ENCODE measurements around the gene CKAP2L.
A peak's percentile ranks its signal among the peaks of the same experiment; 100 is the strongest.

The CKAP2L gene

DNA sequence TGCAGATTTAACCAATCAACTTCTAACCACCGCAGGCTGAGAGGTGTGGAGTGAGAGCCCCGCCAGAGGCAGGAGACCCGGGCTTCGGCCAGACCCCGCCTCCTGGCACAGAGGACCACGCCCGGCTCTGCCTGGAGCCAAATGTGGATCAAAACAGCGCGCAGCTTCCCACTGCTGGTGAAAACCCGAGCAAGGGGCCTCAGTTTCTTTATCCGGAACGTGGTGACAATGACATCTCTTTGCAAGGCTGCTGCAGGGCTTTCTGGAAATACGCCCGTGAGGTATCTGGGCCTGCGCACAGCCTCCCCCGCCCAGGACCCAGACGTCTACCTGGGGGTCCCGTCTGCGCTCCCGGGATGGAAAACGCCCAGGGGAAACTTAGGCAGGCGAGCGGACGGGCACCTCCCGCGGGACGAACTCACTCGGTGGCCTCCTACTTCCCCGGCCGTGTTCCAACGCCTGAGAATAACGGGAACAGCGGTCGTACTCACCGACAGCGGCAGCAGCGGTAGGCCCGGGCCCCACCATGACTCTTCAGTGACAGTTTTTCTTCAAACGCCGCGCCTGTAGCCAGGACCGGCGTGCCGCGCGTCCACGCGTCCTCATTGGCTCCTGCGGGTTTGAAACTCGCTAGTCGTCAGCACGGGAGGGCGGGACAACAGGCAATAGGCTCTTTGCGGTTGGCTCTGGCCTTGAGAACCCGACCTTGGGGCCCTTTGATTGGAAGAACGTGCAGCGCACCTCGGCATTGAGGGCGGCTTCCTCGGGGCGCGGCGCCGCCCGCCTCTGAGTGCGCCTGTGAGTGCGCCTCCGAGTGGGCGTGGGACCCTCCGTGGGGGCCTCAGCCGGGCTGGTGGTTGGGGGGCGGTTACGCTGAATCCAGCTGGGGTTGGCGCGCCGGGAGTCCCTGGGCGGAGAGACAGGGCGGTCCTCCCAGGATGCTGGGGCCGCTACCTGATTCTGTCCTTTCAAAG, at the start of gene CKAP2L:
Gene CKAP2L, minus strand, starts transcription at position 539 of the 974 bp plus-strand sequence. Its CDS starts 11 bp downstream, at position 528.
- FAIRE-seq: peak; percentile 91

DNA sequence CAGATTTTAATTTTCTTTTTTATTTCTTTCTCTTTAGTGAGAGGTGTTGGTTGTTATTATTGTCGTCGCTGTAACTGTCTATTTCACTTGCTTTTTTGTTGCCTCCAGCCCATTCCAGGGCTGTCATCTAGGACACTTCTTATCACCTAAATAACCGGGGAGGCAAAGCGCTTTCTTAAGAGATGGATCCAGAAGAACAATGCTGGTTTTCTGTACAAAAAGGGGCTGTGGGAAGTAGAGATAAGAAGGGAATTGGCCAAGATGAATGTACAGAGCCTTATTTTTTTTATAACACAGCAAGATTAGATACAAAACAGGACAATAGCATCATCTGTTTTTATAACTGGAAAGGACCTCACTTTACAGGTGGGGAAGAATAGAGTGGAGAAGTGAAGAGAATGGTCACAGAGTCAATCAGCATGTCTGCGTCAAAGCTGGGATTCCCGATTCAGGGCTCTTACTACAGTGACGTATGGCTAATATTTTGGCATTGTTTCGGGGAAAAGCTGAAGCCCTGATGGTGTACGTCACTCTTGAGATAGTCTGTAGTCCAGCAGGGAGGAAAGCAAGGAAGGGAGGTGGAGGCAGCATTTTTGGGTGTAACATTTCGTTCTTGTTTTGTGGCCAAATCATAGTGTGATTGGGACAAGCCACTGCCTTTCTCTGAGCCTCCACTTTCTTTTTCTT, 49.0 kb upstream of the CKAP2L start:
- FAIRE-seq: no peak

DNA sequence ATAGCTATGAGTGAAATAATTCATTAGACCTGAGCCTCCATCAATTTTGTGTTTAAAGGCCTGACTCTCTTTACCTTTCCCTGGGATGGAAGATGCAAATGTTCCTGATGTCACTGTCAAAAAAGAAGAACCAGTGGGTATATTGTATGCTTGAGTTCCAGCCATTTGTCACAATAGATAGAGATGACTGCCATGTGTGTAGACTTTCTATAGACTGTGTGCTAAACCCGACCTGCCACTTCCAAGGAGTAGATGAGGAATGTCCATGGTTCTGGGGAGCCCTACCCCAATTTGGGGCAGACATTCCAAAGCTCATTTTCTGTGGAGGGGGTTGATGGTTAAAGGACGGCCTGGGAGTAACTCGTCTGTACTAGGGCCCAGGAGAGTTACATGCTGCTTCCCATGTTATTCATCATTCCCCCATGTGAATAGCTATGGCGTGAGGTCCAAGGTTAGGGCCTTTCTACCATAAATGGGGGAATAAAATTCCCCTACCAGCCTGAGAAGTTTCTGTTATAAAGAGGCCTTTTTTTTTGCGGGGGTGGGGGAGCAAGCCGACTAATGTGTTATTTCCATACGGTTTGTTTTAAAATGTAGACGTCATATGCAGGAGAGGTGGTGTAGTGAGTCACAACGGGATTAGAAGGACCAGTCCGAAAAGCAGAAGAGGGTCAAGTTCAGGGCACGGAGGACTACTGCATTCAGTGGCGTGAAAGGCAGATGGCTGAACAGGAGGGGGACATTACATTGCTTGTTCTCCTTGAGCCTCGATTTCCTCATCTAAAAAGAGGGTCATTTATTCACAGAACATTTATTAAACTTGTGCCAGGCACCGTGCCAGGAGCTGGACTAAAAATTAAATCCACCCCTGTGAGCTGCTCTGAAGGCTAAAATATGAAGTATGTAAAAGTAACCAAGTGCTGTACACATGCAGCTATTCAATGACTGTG, 48.2 kb upstream of the CKAP2L start:
- FAIRE-seq: no peak

DNA sequence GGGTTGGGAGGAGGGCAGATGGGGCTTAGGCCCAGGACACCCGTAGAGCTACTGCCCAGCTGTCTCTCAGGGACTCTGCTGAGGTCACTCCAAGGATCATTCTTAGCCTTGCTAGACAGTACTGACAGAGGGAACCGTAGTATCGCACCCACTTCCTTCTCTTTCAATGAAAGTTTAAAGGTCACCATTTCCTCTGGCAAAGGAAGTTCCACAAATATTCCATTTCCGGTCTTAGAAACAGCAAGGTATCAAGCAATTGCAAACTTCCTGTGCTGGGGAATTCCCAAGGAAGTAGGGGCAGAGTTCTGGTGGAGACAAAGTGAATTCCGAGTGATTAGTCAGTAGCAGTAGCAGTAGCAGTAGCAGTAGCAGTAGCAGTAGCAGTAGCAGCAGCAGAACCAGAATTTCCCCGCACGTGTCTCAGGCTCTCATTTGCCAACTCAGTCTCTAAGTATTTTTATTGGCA, 47.5 kb upstream of the CKAP2L start:
- no peak for FAIRE-seq

DNA sequence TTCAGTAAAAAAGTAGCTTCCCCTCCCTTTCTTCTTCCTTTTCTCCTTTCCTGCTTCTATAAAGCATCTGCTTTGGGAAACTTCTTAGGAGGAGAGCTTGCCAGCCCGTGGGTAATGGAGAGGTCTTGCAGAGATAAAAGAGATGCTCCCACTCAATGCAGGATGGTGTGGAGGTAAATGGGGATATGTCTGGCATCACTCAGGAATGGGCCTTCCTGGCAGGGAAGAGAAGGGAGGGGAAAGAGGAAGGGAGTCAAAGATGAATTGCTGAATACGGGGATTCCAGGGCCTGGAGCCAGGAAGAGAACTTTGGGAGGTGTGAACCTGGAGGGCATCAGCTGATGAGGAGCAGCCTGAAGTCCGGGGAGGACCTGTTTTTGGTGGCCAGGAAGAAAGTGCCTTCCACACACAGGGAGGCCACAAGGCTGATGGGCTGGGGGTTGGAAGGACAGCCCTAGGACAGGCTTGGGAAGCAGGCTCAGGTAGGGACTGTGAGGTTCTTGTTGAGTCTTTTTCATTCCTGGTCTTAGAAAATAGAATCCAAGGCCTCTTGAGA, 46.9 kb upstream of the CKAP2L start:
- no peak for FAIRE-seq

GRCh38 chr2:112809112-112809511, 44.7 kb upstream of the CKAP2L start:
- FAIRE-seq: no peak

DNA sequence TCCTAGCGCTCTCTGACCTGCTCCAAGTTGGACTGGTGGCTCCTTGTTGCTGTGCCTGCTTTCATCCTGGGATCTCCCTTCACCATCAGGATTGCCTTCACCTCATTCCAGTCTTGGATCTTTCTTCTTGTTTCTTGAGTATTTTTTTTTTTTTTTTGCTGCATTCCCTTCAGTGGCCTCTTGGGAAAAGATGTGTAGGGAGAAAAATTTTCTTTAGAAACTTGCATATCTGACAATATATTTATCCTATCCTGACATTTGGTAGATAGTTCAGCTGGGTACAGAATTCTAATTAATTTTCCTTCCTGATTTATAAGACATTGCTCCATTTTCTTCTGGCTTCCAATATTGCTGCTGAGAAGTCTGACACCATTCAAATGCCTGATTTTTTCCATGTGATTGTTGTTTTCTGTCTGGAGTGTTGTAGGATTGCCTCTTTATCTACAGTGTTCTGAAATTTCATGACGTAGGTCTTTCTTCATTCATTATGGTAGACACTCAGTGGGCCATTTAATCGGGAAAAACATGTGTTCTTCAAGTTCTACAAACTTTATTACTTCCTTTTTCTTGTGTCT, 42.9 kb upstream of the CKAP2L start:
- FAIRE-seq: no peak

- FAIRE-seq: no peak
Measured at GRCh38 chr2:112805542-112805941, 41.1 kb upstream of the CKAP2L start.

- no peak for FAIRE-seq
Measured at GRCh38 chr2:112803691-112804521, 39.5 kb upstream of the CKAP2L start.

DNA sequence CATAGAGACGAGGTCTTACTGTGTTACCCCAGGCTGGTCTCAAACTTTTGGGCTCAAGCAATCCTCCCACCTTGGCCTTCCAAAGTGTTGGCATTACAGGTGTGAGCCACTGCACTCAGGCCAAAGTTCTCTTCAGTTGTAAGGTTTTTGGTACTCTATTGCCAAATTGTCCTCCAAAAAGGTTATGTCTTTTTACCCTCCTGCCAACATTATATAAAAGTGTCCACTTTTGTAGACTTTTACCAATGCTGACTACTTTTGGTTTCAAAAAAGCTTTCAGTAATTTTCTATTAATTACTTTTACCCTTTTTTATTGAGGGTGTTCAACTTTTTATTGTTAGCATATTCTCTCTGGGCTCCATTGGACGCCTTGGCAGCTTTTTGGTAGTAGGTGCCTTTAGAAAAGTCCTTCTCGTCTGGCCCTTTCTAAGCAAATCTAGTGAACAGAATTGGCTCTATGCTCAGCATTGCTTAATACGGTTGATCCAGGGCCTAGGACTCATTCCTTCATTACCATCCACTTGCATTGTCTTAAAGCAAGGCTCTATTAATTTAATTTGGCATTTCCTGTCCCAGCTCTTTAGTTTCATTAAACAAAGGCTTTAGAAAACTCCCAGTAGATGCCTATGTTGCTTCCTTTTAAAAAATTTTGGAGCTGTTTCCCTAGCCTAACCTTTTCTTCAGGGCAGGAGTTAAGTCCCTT, 36.6 kb upstream of the CKAP2L start:
- FAIRE-seq: no peak

GRCh38 chr2:112798979-112799975, 34.9 kb upstream of the CKAP2L start:
- no peak for FAIRE-seq

DNA sequence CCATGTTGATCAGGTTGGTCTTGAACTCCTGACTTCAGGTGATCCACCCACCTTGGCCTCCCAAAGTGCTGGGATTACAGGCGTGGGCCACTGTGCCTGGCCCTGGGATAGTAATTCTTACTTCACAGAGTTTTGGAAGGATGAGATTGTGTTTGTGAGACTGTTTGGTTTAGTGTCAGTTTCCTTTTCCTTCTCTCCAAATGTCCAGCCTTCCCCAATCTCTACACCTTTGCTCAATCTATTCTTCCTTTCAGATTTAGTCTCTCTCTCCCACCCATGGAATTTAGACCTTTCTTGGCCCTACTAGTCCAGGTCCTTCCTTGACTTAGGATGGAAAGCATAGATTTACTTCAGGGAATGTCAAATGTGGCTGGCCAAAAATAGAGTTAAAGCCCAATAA, 32.1 kb upstream of the CKAP2L start:
- FAIRE-seq: no peak

DNA sequence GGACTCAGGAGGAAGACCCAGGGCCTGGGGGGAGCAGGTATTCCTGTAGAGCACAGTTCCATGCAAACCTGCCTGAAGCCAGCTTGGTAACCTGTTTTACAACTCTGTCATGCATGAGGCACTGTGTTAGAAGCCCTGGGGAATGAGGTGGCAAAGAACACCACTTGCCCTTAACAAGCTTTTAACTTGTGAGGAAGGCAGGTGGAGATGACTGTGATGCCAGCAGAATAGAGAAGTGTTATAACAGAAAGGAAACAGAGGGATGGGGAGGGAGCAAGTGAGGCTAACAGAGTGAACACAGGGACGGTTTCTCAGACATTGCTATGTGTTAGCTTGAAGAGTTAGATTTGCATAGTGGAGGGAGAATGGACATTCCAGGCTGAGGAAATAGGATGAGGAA, 31.4 kb upstream of the CKAP2L start:
- no peak for FAIRE-seq

- FAIRE-seq: no peak
Measured at GRCh38 chr2:112794841-112795240, 30.4 kb upstream of the CKAP2L start.

GRCh38 chr2:112794131-112794733, 29.8 kb upstream of the CKAP2L start:
- FAIRE-seq: no peak

DNA sequence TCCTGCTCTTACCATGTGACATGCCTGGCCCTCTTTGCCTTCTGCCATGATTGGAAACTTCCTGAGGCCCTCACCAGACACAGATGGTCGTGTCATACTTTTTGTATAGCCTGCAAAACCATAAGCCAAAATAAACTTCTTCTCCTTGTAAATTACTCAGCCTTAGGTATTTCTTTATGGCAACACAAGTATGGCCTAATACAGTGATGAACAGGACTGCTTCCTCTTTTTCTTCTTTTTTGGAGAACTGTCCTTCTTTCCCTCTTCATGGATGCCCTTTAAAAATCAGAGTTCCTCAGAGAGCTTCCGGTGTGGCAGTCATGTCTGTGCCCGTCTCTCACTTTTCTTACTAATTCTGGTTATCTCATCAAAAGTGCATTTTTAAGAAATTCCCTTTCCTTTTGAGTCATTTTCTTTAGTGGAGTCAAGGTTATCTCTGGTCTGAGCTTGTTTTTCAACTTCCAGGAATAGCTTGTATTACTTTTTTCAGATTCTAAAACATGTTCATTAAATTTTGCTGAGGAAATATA, 29.1 kb upstream of the CKAP2L start:
- FAIRE-seq: no peak

GRCh38 chr2:112792419-112792818, 28.0 kb upstream of the CKAP2L start:
- FAIRE-seq: no peak

DNA sequence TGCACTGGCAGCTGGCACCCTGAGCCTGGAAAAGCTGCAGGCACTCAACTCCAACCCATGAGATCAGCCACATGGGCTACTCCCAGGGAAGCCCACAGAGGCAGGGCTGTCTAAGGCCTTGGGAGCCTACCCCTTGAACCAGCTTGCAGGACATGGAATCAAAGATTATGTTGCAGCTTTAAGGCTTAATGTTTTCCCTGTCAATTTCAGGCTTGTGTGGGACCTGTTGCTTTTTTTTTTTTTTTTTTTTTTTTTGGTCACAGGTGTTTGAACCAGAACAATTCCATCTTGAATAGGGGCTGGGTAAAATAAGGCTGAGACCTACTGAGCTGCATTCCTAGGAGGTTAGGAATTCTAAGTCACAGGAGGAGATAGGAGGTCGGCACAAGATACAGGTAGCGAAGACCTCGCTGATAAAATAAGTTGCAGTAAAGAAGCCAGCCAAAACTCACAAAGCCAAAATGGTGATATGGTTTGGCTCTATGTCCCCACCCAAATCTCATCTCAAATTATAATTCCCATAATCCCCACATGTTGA, 27.4 kb upstream of the CKAP2L start:
- no peak for FAIRE-seq
